ENCODE measurements around the gene THNSL1.

The THNSL1 gene

GRCh38 chr10:25016376-25017153 lies at the start of gene THNSL1:
Gene THNSL1, plus strand, starts transcription at chr10:25016612. Its CDS starts 6,612 bp downstream, at chr10:25023224.
- TF ChIP-seq EP300 (IDR thresholded peaks at IDR 0.05; ENCODE audit: borderline replicate concordance) (no peak), USF1 (IDR thresholded peaks at IDR 0.05) (peak; percentile 99), CREB1 (IDR thresholded peaks at IDR 0.05; ENCODE audit: low read depth) (no peak), CEBPB (IDR thresholded peaks at IDR 0.05) (no peak; the same call in 1 of the 2 replicates), MAX (IDR thresholded peaks at IDR 0.05) (peak; percentile 98), TCF12 (IDR thresholded peaks at IDR 0.05; ENCODE audit: low read depth) (peak; percentile 36; the same call in 1 of the 2 replicates), REST (IDR thresholded peaks at IDR 0.05; ENCODE audit: low read depth) (no peak), NFIC (IDR thresholded peaks at IDR 0.05) (0 out of 2 replicates have a peak, but pooled peaks have one; percentile 17), TAF1 (IDR thresholded peaks at IDR 0.05; ENCODE audit: low read depth) (peak; percentile 70), FOXM1 (IDR thresholded peaks at IDR 0.05; ENCODE audit: borderline replicate concordance, low read depth) (no peak), ZBTB7A (IDR thresholded peaks at IDR 0.05; ENCODE audit: low read depth) (no peak), YY1 (IDR thresholded peaks at IDR 0.05; ENCODE audit: low read depth) (no peak; the same call in 1 of the 2 replicates), TEAD4 (IDR thresholded peaks at IDR 0.05) (0 out of 2 replicates have a peak, but pooled peaks have one; percentile 24), EGR1 (IDR thresholded peaks at IDR 0.05) (peak; percentile 95), RAD21 (IDR thresholded peaks at IDR 0.05; ENCODE audit: low read depth) (no peak)

- no peak for TF ChIP-seq NFIC (IDR thresholded peaks at IDR 0.05)
- no peak for TF ChIP-seq TAF1 (IDR thresholded peaks at IDR 0.05; ENCODE audit: low read depth)
- no peak for TF ChIP-seq MAX (IDR thresholded peaks at IDR 0.05)
- TF ChIP-seq FOXM1 (IDR thresholded peaks at IDR 0.05; ENCODE audit: borderline replicate concordance, low read depth): no peak
- TF ChIP-seq CEBPB (IDR thresholded peaks at IDR 0.05): no peak
- TF ChIP-seq CREB1 (IDR thresholded peaks at IDR 0.05; ENCODE audit: low read depth): no peak
- no peak for TF ChIP-seq EP300 (IDR thresholded peaks at IDR 0.05; ENCODE audit: borderline replicate concordance)
Observed at GRCh38 chr10:24966962-24967481, 49.4 kb upstream of the THNSL1 start.

- TF ChIP-seq MAX (IDR thresholded peaks at IDR 0.05): no peak
- TF ChIP-seq TCF12 (IDR thresholded peaks at IDR 0.05; ENCODE audit: low read depth): no peak
- TF ChIP-seq REST (IDR thresholded peaks at IDR 0.05; ENCODE audit: low read depth): no peak
Observed at GRCh38 chr10:24968349-24968748, 48.1 kb upstream of the THNSL1 start.

- TF ChIP-seq TCF12 (IDR thresholded peaks at IDR 0.05; ENCODE audit: low read depth) (no peak), TEAD4 (IDR thresholded peaks at IDR 0.05) (no peak), USF1 (IDR thresholded peaks at IDR 0.05) (no peak), FOXM1 (IDR thresholded peaks at IDR 0.05; ENCODE audit: borderline replicate concordance, low read depth) (no peak), EGR1 (IDR thresholded peaks at IDR 0.05) (no peak), CEBPB (IDR thresholded peaks at IDR 0.05) (no peak), EP300 (IDR thresholded peaks at IDR 0.05; ENCODE audit: borderline replicate concordance) (no peak), ZBTB7A (IDR thresholded peaks at IDR 0.05; ENCODE audit: low read depth) (no peak), CREB1 (IDR thresholded peaks at IDR 0.05; ENCODE audit: low read depth) (no peak), TAF1 (IDR thresholded peaks at IDR 0.05; ENCODE audit: low read depth) (no peak), REST (IDR thresholded peaks at IDR 0.05; ENCODE audit: low read depth) (no peak), NFIC (IDR thresholded peaks at IDR 0.05) (no peak), RAD21 (IDR thresholded peaks at IDR 0.05; ENCODE audit: low read depth) (no peak), MAX (IDR thresholded peaks at IDR 0.05) (no peak), YY1 (IDR thresholded peaks at IDR 0.05; ENCODE audit: low read depth) (no peak)
Observed at GRCh38 chr10:24969841-24970281, 46.6 kb upstream of the THNSL1 start.
